ENCODE data around the gene RPP25. TPM values are rescaled to one million over a fixed set of nuclear protein-coding genes. Genes with fewer than 3 reads are reported as not detected.

Gene RPP25
- total RNA-seq, 2 experiments from 2014 or later = 7.0 to 7.2 TPM

GRCh38 chr15:74955017-74955416, 1.6 kb downstream of the RPP25 start:
- H3K9me3 Mint-ChIP-seq = no peaks in the 10 kb centered on the region
- H3K27me3 Mint-ChIP-seq = peaks cover 25% of the 10 kb centered on the region
- no peak for DNase-seq
- H3K4me1 Mint-ChIP-seq (ENCODE audit: low read depth) = peaks cover 40% of the 10 kb centered on the region
- no peak for TF ChIP-seq CTCF (IDR thresholded peaks at IDR 0.05)
- no peak overlapping the region for H3K27ac Mint-ChIP-seq
- H3K36me3 Mint-ChIP-seq (ENCODE audit: low read depth) = no peaks in the 10 kb centered on the region
- intact Hi-C loops (cut with micrococcal nuclease) = no loop called here
- H3K4me3 Mint-ChIP-seq = peak overlapping the region; percentile 69
- ATAC-seq = no peak
- ChIA-PET CTCF (interaction anchor here (0.7 to 2.4 kb wide), 7 partner anchors 23 to 565 kb away, joined by 3 to 15 read pairs (median 3); no protein-coding TSS in a partner anchor), POLR2A (interaction anchor here (1.0 to 2.5 kb wide), 6 partner anchors 12 to 68 kb away, joined by 3 to 5 read pairs (median 4); partner anchors contain the start of genes PPCDC and SCAMP5)

DNA sequence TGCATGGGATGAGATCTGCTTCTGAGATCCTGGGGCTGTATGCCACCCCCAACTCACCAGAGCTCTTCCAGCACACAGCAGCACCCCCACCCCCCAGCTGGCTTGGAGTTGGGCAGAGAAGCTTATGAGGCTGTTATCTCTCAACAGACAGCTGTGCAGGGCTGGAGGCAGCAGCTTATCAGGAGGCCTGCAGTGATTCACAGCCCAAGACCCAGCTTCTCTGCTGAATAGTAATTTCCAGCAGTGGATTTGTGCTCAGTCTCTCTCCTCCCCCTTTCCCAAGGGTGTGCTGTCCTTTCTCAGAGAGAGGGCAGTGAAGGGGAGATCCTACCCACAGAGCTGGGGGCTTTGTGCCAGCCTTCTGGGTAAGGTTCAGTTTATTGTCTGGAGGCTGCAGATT, 2.1 kb downstream of the RPP25 start:
- DNase-seq (no peak), ATAC-seq (no peak)
- H3K27me3 Mint-ChIP-seq = peaks cover 21% of the 10 kb centered on the region
- H3K27ac Mint-ChIP-seq = no peak overlapping the region
- H3K9me3 Mint-ChIP-seq = no peaks in the 10 kb centered on the region
- ChIA-PET CTCF (interaction anchor here (1.0 to 4.1 kb wide), 7 partner anchors 11 to 320 kb away, joined by 3 to 20 read pairs (median 5); partner anchors contain the start of gene FAM219B), POLR2A (interaction anchor here (1.0 to 1.8 kb wide), 3 partner anchors 33 to 116 kb away, joined by 3 to 5 read pairs (median 3); partner anchors contain the start of gene PPCDC)
- peak overlapping the region; percentile 69 for H3K4me3 Mint-ChIP-seq
- TF ChIP-seq CTCF (IDR thresholded peaks at IDR 0.05) = no peak
- intact Hi-C loops (cut with micrococcal nuclease) = no loop called here
- H3K4me1 Mint-ChIP-seq (ENCODE audit: low read depth) = peaks cover 36% of the 10 kb centered on the region
- no peaks in the 10 kb centered on the region for H3K36me3 Mint-ChIP-seq (ENCODE audit: low read depth)

DNA sequence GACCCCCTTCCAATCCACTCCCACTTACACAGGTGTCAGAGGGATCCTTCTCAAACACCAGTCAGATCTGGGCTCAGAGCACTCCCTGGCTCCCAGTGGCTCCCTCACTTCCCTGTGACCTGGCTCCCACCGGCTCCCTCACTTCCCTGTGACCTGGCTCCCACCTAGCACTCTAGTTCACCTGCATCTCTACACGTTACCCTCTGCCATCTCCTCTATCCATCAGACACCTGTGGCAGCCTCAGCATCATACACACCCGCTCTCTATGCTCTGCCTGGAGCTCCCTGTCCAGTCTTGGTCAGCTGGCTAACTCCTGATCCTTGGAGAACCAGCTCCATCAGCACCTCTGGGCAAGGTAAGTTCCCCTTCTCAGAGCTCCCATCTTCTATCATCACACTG, 5.6 kb downstream of the RPP25 start:
- no peak for TF ChIP-seq CTCF (IDR thresholded peaks at IDR 0.05)
- intact Hi-C loops (cut with micrococcal nuclease) = no loop called here
- H3K36me3 Mint-ChIP-seq (ENCODE audit: low read depth) = no peaks in the 10 kb centered on the region
- H3K27ac Mint-ChIP-seq = no peak overlapping the region
- no peaks in the 10 kb centered on the region for H3K9me3 Mint-ChIP-seq
- CTCF ChIA-PET = interaction anchor here (0.5 to 4.1 kb wide), 38 partner anchors 9 to 317 kb away, joined by 3 to 36 read pairs (median 4); partner anchors contain the start of genes COX5A, FAM219B, PPCDC and SCAMP5
- H3K4me1 Mint-ChIP-seq (ENCODE audit: low read depth) = peaks cover 16% of the 10 kb centered on the region
- ATAC-seq (no peak), DNase-seq (no peak)
- H3K4me3 Mint-ChIP-seq = no peak overlapping the region
- POLR2A ChIA-PET = interaction anchor here (0.7 to 1.4 kb wide), 4 partner anchors 13 to 267 kb away, joined by 3 to 4 read pairs (median 3); partner anchors contain the start of genes COX5A, PPCDC and SCAMP5
- H3K27me3 Mint-ChIP-seq = no peaks in the 10 kb centered on the region

GRCh38 chr15:74950078-74950908, 6.3 kb downstream of the RPP25 start:
- no peak overlapping the region for H3K4me3 Mint-ChIP-seq
- DNase-seq = peak; percentile 89
- no peaks in the 10 kb centered on the region for H3K27me3 Mint-ChIP-seq
- no peaks in the 10 kb centered on the region for H3K9me3 Mint-ChIP-seq
- intact Hi-C loops (cut with micrococcal nuclease) = no loop called here
- ChIA-PET CTCF (interaction anchor here (0.5 to 4.1 kb wide), 42 partner anchors 8 to 316 kb away, joined by 3 to 36 read pairs (median 6); partner anchors contain the start of genes COX5A, FAM219B, PPCDC and SCAMP5), POLR2A (interaction anchor here (0.7 to 1.4 kb wide), 4 partner anchors 12 to 266 kb away, joined by 3 to 4 read pairs (median 3); partner anchors contain the start of genes COX5A, PPCDC and SCAMP5)
- peak; percentile 92 for ATAC-seq
- TF ChIP-seq CTCF (IDR thresholded peaks at IDR 0.05) = peak; percentile 96
- peaks cover 12% of the 10 kb centered on the region for H3K4me1 Mint-ChIP-seq (ENCODE audit: low read depth)
- H3K27ac Mint-ChIP-seq = no peak overlapping the region
- H3K36me3 Mint-ChIP-seq (ENCODE audit: low read depth) = no peaks in the 10 kb centered on the region

Measured in activated CD8-positive, alpha-beta T cell treated with anti-CD3 and anti-CD28 coated beads for 36 hours (primary cell).